ENCODE results near the gene CPS1. TPM values are rescaled to one million over a fixed set of nuclear protein-coding genes. Genes with fewer than 3 reads are reported as not detected.

The CPS1 gene
- total and polyA plus RNA-seq, 11 donors: 0.61 to 5.3 (median 1.8) TPM

GRCh38 chr2:210715560-210716082 lies 159.2 kb downstream of the CPS1 start:
- intact Hi-C loops (cut with DNase I): no loop called here
- Histone ChIP-seq H3K27ac (no peak overlapping the region), H3K4me1 (no peaks in the 10 kb centered on the region), H3K9me3 (peaks cover 0 to 4% (median 0%) of the 10 kb centered on the region in 12 donors), H3K4me3 (no peak overlapping the region), H3K27me3 (no peaks in the 10 kb centered on the region), H3K36me3 (no peaks in the 10 kb centered on the region)
- WGBS, 4 donors: 20 to 30% (median 26%) methylated on average over 5 of the region's 5 CpGs
- TF ChIP-seq, protein P1, sequence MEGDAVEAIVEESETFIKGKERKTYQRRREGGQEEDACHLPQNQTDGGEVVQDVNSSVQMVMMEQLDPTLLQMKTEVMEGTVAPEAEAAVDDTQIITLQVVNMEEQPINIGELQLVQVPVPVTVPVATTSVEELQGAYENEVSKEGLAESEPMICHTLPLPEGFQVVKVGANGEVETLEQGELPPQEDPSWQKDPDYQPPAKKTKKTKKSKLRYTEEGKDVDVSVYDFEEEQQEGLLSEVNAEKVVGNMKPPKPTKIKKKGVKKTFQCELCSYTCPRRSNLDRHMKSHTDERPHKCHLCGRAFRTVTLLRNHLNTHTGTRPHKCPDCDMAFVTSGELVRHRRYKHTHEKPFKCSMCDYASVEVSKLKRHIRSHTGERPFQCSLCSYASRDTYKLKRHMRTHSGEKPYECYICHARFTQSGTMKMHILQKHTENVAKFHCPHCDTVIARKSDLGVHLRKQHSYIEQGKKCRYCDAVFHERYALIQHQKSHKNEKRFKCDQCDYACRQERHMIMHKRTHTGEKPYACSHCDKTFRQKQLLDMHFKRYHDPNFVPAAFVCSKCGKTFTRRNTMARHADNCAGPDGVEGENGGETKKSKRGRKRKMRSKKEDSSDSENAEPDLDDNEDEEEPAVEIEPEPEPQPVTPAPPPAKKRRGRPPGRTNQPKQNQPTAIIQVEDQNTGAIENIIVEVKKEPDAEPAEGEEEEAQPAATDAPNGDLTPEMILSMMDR (IDR thresholded peaks at IDR 0.05): no peak
- TF ChIP-seq POLR2A (IDR thresholded peaks at IDR 0.05): no peak
- DNase-seq (no peak), ATAC-seq (no peak)

DNA sequence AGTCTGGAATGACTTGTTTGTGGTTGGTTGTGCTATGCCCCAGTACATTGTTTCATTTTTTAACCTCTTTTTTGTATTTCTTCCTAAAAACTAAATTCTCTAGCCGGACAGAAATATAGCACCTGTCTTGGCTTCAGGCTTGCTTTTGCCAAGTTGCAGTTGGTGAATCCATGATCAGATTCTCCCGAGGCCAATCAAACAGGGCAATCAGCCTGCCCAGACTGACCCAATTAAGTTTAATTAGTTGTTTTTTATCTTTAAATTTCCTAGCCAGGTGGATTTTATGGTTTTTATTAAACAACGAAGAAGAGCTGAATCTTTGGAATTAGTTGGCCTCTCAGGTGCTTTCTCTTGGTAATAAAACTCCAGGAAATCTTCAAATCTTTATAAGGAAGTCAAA lies 162.1 kb downstream of the CPS1 start:
- Histone ChIP-seq H3K36me3 (no peaks in the 10 kb centered on the region), H3K27me3 (no peaks in the 10 kb centered on the region), H3K27ac (no peak overlapping the region), H3K4me1 (no peaks in the 10 kb centered on the region), H3K9me3 (no peaks in the 10 kb centered on the region), H3K4me3 (no peak overlapping the region)
- TF ChIP-seq POLR2A (IDR thresholded peaks at IDR 0.05): no peak
- TF ChIP-seq, protein P1 (IDR thresholded peaks at IDR 0.05): no peak
- intact Hi-C loops (cut with DNase I): no loop called here
- ATAC-seq (no peak), DNase-seq (no peak)
- 49 to 83% (median 58%) methylated on average over 3 of the region's 3 CpGs for WGBS, 4 donors

DNA sequence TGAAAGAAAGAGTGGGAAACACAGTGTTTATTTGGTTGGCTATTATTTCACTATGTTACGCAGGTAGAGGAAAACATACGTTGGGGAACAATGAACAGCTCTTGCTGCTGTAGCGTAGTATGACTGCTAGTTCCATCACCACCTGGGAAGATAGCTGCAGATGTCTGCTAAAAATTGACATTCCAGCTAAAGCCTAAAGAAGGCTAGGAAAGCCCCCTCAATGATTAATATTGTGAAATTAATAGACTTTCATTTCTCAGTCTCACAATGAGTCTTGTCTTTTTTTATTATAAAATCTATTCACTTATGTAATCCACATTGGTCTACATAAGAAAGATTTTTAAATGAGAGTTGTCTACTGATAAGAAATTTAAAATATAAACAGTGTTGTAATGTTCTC lies 165.7 kb downstream of the CPS1 start:
- TF ChIP-seq, protein P1 (IDR thresholded peaks at IDR 0.05): no peak
- no peak for TF ChIP-seq POLR2A (IDR thresholded peaks at IDR 0.05)
- Histone ChIP-seq H3K4me3 (no peak overlapping the region), H3K27ac (no peak overlapping the region), H3K9me3 (no peaks in the 10 kb centered on the region), H3K4me1 (no peaks in the 10 kb centered on the region), H3K36me3 (no peaks in the 10 kb centered on the region), H3K27me3 (peaks cover 0 to 4% (median 0%) of the 10 kb centered on the region in 9 donors)
- ATAC-seq (no peak), DNase-seq (no peak)
- intact Hi-C loops (cut with DNase I): no loop called here
- 86 to 94% (median 92%) methylated on average over 3 of the region's 3 CpGs for WGBS, 4 donors

DNA sequence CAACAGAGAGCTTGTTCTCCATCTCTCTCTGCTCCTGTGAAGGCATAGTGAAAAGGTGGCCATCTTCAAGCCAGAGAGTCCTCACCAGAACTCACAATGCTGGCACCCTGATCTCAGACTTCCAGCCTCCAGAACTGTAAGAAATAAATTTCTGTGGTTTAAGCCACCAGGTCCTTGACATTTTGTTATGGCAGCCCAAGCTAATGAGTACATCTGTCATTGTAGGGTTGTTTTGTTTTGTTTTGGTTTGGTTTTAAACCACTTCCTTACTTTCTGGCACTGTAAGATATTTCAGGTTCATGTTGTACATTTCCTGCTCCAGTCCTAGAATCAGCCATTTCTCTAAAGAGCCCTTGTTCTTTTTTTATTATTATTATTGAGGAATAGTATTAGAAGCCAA lies 171.2 kb downstream of the CPS1 start:
- no peak for ATAC-seq
- intact Hi-C loops (cut with DNase I): no loop called here
- no peak overlapping the region for H3K27ac ChIP-seq

More for the DNA sequence above, 171.2 kb downstream of the CPS1 start:
- peaks cover 0 to 4% (median 0%) of the 10 kb centered on the region in 9 donors for H3K27me3 ChIP-seq
- no peak for TF ChIP-seq POLR2A (IDR thresholded peaks at IDR 0.05)
- TF ChIP-seq, protein P1 (IDR thresholded peaks at IDR 0.05): no peak
- H3K4me1 ChIP-seq: no peaks in the 10 kb centered on the region
- no peak overlapping the region for H3K4me3 ChIP-seq
- DNase-seq: no peak
- H3K36me3 ChIP-seq: no peaks in the 10 kb centered on the region
- H3K9me3 ChIP-seq: no peaks in the 10 kb centered on the region

Other genes with a start within 250 kb of the CPS1 start
- gene MYL1, start 241.4 kb upstream of the CPS1 start, total RNA-seq: 1 to 10 TPM in 3 of 9 donors, under 1 TPM in 1, not detected in 5; 0.44 to 6.1 (median 1.2) TPM
- 1 to 10 TPM in 1 of 2 donors, under 1 TPM in 1; 0.08 to 2.1 TPM for gene MYL1, start 241.4 kb upstream of the CPS1 start, polyA plus RNA-seq
- 10 to 100 TPM; 37.8 to 76.1 (median 53.5) TPM for gene LANCL1, start 79.8 kb upstream of the CPS1 start, total RNA-seq
- gene LANCL1, start 79.8 kb upstream of the CPS1 start, polyA plus RNA-seq: 10 to 100 TPM in 1 of 2 donors, 1 to 10 TPM in 1; 7.7 to 26.0 TPM